Epithelial cell of proximal tubule (primary cell): Measurements from ENCODE around the gene CES4A. TPM values are rescaled to one million over a fixed set of nuclear protein-coding genes. Genes with fewer than 3 reads are reported as not detected.

Source experiments
- DNase-seq: peaks from one replicate; pipeline ENCODE4 v3.0.0-alpha.2; 2011; ENCODE audit warnings: low read depth
- H3K4me3 ChIP-seq: 2 replicates; pipeline ENCODE4 v1.5.1; 2011; ENCODE audit warnings: low read depth, mild to moderate bottlenecking, low read length
- CTCF ChIP-seq: conservative IDR thresholded peaks from 2 replicates; pipeline ENCODE4 v1.5.1; 2012; ENCODE audit warnings: low read depth, mild to moderate bottlenecking, low read length
- total RNA-seq: library from RNA; depleted of rRNA; stranded (reverse); fragments of >200 nt; gene quantifications from 2 replicates; pipeline ENCODE4 v1.2.3, GENCODE V29; 2015

CES4A gene
- total RNA-seq, 1 donor from 2014 or later: 0.52 TPM

GRCh38 chr16:67022531-67023214 lies 34.3 kb downstream of the CES4A start:
- no peak for DNase-seq
- no peak for TF ChIP-seq CTCF
- no peak overlapping the region for H3K4me3 ChIP-seq

- H3K4me3 ChIP-seq: no peak overlapping the region
- TF ChIP-seq CTCF: no peak
- no peak for DNase-seq
Observed at GRCh38 chr16:67023689-67024088, 35.3 kb downstream of the CES4A start.

- H3K4me3 ChIP-seq: no peak overlapping the region
- TF ChIP-seq CTCF: no peak
- DNase-seq: no peak
Observed at GRCh38 chr16:67024384-67025209, 36.2 kb downstream of the CES4A start.

GRCh38 chr16:67025210-67025550 lies 36.8 kb downstream of the CES4A start:
- no peak for TF ChIP-seq CTCF
- DNase-seq: no peak
- H3K4me3 ChIP-seq: no peak overlapping the region

GRCh38 chr16:67026570-67026969 lies 38.2 kb downstream of the CES4A start:
- TF ChIP-seq CTCF: no peak
- H3K4me3 ChIP-seq: no peak overlapping the region
- DNase-seq: no peak

- TF ChIP-seq CTCF: no peak
Observed at GRCh38 chr16:67027046-67027445, 38.7 kb downstream of the CES4A start.

GRCh38 chr16:67028167-67028695 lies 39.8 kb downstream of the CES4A start:
- TF ChIP-seq CTCF: no peak
- peak overlapping the region; percentile 60 for H3K4me3 ChIP-seq
- no peak for DNase-seq

More at GRCh38 chr16:67027046-67027445, 38.7 kb downstream of the CES4A start:
- no peak overlapping the region for H3K4me3 ChIP-seq
- no peak for DNase-seq
